GM18505 (cell line): ENCODE data around the gene ACVR1B.

Experiments
- ATAC-seq: cut with Tn5 transposase; IDR thresholded peaks from one replicate; pipeline ENCODE4 v1.9.1; 2021; ENCODE audit not compliant: unreplicated experiment
- POLR2A ChIP-seq: IDR thresholded peaks from 4 replicates; pipeline ENCODE4 v1.6.1; 2011; ENCODE audit warnings: borderline replicate concordance; ENCODE audit not compliant: insufficient read depth, insufficient read length; ENCODE audit errors: extremely low read depth

The ACVR1B gene

GRCh38 chr12:51911788-51912711, 39.4 kb upstream of the ACVR1B start:
- no peak for ATAC-seq

GRCh38 chr12:51913071-51914033, 38.1 kb upstream of the ACVR1B start:
- no peak for TF ChIP-seq POLR2A
- ATAC-seq = no peak

More at GRCh38 chr12:51911788-51912711, 39.4 kb upstream of the ACVR1B start:
- TF ChIP-seq POLR2A = no peak

GRCh38 chr12:51914034-51914923, 37.2 kb upstream of the ACVR1B start:
- no peak for ATAC-seq
- no peak for TF ChIP-seq POLR2A

GRCh38 chr12:51915003-51915625, 36.4 kb upstream of the ACVR1B start:
- no peak for ATAC-seq
- no peak for TF ChIP-seq POLR2A

DNA sequence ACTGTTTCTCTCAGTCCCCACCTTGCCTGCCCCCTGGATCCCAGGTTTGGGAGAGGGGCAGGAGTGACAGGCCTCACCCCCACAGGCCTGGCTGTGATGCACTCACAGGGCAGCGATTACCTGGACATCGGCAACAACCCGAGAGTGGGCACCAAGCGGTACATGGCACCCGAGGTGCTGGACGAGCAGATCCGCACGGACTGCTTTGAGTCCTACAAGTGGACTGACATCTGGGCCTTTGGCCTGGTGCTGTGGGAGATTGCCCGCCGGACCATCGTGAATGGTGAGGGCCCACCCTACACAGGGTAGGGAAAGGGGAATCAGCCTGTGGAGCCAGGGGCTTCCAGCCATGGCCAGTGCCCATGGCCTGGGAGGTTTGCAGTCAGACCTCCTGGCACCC, 35.5 kb upstream of the ACVR1B start:
- no peak for TF ChIP-seq POLR2A
- ATAC-seq = no peak

DNA sequence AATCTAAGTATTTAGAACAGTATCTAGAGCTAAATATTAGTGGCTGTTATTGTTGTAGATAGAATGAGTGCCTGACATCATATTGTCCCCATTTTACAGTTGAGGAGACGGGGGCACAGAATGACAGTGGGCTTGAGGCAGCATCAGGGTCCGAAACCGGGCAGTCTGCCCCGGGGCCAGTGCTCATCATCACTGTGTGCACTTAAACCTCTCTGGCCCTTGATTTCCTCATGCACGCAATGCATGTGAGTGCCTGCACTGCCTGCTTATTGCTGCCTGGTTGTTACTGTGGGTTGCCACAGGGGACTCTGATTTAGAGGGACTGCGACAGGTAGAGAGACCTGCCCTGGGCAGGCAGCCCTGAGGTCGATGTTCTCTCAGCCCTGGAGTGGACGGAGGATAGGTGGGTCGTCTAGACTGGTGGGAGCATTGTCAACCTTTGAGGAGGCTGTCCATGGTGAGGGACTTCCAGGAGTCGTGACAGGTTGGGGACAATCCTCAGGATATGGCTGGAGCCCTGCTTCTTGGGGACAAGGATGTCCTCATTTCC, 34.4 kb upstream of the ACVR1B start:
- no peak for ATAC-seq
- TF ChIP-seq POLR2A = no peak

DNA sequence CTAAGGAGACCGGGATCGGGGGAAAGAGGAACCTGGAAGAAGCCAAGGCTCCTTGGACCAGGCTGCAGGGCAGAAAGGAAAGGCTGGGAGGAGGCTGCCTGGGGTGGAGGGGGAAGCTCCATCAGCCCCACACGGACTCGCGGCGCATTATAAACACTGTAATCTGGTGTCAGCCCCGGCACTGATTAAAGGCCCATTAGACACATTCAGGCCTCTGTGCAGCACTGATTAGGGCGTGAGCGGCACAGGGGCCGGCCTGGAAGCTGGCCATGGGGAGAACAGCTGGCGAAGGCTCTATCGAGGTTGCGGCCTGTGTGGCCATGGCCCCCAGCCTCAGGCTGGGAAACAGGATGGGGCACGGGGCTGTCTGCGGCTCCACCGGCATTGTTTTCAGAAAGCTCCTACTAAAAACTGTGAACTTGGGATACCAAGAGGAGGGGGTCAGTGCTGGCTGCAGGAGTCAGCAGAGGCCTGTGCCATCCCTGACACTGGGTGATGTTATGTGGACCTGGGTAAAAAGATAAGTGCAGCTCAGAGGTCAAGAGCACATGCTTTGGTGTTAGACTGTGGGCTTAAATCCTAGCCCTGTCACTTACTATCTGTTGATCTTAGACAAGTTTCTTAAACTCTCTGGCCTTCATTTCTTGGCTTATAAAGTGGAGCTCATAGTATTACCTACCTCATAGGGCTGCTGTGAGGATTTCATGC, 33.6 kb upstream of the ACVR1B start:
- ATAC-seq = no peak
- no peak for TF ChIP-seq POLR2A

GRCh38 chr12:51920046-51920445, 31.5 kb upstream of the ACVR1B start:
- no peak for ATAC-seq
- TF ChIP-seq POLR2A = no peak

- no peak for TF ChIP-seq POLR2A
- ATAC-seq = no peak
These were observed 30.3 kb upstream of the ACVR1B start for GRCh38 chr12:51921017-51921725.

DNA sequence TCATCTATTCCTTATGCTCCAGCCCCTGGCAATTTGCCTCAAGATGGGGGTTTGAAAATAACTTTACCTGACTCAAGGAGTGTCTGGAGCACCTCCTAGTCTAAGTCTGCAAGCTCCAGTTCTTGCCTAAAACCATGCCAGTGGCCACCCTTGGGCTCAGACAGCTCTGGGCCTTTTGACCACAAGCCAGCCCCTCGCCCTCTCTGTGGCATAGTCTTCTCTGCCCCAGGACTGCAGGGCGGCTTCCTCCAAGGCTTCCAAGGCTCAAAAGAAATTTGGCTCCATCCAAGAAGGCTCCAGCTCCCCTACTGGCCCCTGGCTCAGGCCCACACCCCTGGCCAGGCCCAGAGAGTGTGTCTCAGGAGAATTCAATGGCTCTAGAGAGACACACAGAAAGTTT, 29.4 kb upstream of the ACVR1B start:
- TF ChIP-seq POLR2A = no peak
- no peak for ATAC-seq
